ENCODE data around the gene ADARB1.

ADARB1 gene

DNA sequence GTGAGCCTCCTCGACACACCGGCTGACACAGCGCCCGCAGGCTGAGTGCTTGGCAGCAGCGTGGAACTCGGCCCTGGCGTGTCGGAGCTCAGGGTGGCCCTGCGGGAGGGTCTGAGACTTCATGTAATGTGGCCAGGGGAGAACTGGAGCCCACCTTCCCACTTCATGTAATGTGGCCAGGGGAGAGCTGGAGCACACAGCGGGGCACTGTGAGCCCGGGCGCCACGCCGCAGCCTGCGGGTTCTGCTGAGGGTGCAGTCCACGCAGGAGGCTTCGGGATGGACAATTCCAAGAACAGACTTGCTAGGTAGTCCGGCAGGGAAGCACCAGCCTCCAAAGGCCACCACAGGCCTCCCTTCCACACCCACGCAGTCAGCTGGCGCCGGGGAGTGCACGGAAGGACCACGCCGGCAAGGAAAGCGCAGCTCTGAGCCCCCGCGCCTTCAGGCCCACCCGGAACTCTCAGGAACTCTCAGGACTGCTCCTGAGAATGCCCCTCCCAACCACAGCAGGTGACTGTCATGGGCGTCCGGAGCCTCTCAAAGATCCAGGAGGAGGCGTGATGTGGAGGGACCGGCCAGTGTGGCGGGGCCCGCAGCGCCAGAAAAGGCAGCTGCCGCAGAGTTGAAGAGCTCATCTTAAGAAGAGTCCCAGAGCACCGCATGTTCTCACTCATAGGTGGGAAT lies 19.3 kb upstream of the ADARB1 start:
- DNase-seq (ENCODE audit: low spot score) = no peak

DNA sequence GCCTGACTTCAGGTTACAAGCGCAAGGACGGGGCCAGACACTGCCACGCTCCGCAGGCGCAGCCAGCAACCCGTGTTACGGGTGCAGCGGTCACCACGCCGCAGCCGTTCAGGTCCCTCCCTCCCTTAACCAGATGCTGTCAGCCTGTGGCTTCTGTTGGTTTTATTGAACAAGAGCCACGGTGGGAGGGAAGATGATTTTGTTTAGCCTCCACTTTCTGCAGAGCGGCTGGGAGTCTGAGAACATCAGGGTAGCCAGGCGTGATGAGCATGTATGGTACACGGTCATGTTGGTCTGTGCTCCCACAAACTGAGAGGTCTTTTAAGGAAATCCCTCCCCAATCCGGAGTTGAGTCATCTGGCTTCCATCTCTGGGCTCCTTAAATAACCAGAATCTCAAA lies 18.5 kb upstream of the ADARB1 start:
- DNase-seq (ENCODE audit: low spot score) = no peak

- no peak for DNase-seq (ENCODE audit: low spot score)
Measured at GRCh38 chr21:45056296-45056904, 18.0 kb upstream of the ADARB1 start.

DNA sequence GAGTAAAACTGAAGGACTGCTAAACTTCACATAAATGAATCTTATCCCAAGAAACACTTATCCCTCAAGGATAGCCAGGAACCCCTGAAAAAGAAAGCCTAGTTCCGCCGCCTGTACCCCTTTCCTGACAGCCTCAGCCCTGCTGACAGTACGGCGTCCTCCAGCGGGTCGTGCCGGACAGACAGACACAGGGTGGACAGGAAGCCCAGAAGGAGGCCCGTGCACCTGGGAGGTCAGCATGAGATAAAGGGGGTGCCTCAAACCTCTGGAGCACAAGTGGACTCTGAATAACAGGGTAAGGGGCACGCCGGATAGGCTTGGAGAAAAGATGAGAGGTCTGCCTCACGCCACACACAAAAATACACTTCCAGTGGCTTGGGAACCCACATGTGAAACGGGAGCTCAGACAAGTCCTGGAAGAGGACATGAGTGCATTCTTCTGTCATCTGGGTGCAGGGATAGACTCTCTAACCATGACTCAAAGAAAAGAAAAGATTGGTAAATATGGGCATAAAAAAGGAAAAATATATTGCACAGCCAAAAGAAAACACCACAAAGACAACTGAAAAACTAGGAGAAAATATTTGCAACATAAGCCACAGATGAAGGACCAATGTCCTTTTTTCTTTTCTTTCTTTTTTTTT lies 17.3 kb upstream of the ADARB1 start:
- no peak for DNase-seq (ENCODE audit: low spot score)

DNA sequence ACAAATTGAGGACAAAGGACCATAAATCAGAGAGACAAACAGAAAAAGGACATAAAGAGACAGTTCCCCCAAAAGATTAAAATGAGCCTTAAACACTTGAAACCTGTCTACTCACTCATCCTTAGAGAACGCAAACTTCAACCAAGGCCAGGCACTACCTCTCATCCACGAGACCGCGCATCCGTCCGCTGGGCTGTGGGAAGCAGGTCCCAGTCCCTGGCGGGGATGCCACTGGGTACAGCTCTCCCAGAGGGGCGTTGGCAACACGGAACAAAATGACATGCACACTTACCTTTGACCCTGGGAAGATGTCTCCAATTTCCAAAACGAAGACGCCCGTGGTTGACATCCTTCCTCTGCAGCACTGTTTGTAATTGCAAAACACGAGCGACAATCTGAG lies 16.5 kb upstream of the ADARB1 start:
- no peak for DNase-seq (ENCODE audit: low spot score)

- DNase-seq (ENCODE audit: low spot score) = no peak
Measured at GRCh38 chr21:45059121-45059520, 15.3 kb upstream of the ADARB1 start.

DNA sequence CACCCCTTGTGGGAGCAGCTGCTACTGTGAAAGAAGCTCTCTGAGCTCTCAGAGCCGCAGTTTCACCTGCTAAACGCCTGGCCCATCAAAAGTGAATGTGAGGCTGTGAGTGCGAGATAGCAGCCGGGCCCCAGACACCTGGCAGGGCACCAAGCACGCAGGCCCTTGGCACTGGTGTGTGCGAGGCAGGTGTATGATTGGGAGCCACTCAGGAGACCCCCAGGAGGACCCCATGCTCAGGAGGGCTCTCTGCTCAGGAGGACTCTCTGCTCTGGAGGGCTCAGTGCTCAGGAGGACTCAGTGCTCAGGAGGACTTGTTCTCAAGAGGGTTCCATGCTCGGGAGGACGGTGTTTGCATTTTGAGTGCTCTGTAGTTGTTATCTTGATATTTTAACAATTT lies 14.3 kb upstream of the ADARB1 start:
- DNase-seq (ENCODE audit: low spot score) = no peak

DNA sequence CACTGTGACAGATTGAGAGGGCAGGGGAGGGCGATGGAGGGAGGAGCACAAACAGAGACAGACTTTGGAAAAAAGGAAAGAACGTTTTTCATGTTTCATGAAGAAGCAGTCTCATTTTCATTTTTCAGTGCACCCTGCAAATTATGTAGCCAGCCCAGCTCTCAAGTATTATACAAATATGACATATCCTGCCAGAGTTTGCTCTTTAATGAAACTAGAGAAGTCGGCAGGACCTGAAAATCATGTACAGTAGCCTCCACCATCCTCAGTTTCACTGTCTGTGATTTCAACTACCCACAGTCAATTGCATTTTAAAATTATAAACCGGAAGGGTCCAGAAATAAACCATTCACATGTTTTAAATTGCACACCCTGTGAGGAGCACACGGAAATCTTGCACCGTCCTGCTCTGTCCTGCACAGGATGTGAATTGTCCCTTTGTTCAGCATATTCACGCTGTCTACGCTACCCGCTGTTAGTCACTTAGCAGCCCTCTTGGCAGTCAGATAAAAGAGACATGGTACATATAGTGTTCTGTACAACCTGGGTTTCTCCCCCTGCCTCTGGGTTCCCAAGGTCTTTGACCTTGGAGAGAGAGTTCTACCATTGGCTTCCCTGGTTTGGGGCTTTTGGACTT lies 13.6 kb upstream of the ADARB1 start:
- no peak for DNase-seq (ENCODE audit: low spot score)

DNA sequence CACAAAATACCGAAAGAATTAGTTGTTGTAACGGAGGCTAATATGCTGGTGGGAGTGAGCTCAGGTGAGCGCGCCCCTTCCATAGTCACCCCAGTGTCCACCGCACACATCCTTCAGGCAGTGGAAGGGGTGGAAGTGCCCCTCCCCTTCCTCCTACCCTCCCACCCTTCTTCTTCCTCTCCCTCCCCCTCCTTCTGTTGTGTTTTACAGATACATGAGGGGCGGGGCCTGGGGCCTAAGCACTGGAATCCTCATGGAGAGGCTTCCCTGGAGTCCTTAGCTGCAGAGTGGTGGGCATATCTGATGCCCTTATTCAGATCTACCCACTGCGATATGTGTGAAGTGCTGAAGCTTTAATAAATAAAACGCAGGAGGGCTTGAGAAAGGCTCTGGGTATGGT lies 10.3 kb upstream of the ADARB1 start:
- no peak for DNase-seq (ENCODE audit: low spot score)

GRCh38 chr21:45064618-45065399 lies 9.6 kb upstream of the ADARB1 start:
- no peak for DNase-seq (ENCODE audit: low spot score)

- DNase-seq (ENCODE audit: low spot score) = no peak
Measured at GRCh38 chr21:45067462-45068285, 6.7 kb upstream of the ADARB1 start.

DNA sequence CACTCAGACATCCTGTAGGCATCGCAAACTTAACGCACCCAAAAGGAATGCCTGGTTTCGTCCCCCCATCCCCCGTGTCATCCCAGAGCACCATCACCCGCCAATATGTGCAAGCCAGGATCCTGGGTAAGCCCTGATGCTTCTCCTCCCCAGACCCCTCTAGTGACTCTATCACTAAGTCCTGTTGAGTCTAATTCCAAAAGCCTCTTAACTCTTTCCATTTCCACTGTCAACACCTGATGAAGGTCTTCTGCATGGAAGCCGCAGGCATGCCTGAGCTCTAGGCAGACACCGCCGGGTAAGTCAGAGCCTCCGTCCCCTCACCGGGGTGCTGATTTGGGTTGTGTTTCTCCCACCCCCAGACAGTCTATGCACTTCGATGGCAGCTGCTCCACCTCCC lies 5.3 kb upstream of the ADARB1 start:
- no peak for DNase-seq (ENCODE audit: low spot score)

DNA sequence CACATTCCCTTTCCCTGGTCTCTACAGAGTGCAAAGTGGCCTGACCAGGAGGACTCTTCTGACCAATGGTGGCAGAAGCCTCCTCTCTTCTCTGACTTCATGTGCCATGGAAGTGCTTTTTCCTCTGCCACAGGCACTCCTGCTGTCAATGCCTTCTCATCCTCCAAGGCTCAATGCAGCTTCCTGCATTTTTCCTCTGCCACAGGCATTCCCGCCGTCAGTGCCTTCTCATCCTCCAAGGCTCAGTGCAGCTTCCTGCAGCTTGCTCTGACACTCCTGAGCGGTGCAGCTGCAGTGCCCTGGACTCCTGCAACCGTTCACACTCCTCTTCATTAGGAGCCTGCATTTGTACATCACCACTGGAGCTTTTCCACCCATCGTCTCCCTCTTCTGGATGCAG lies 4.7 kb upstream of the ADARB1 start:
- DNase-seq (ENCODE audit: low spot score) = no peak

- no peak for DNase-seq (ENCODE audit: low spot score)
Measured at GRCh38 chr21:45071078-45071873, 3.1 kb upstream of the ADARB1 start.

GRCh38 chr21:45071874-45072737 lies 2.3 kb upstream of the ADARB1 start:
- DNase-seq (ENCODE audit: low spot score) = no peak

DNA sequence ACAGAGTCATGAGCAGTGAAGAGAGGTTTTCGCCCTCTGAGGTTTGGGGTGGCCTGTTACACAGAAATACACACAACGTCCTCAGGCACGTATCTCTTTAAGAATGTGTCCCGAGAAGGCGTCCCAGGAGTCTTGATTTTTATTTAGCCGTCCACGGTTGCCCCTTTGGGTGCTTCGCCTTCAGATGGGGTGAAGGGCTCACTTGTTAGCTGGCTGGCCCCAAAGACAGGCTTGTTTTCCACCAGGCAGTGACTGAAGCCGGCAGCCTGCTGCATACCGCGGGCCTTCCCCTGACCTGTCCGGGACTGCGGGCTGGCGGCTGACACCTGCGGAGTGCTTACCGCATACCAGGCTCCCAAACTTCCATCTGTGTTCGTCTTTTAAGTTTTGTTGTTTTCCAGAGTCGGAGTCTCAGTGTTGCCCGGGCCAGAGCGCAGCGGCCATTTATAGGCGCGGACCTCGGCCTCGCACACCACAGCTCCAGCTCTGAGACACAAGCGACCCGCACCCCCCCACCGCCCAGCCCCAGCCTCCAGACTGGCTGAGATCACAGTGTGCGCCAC lies 1.6 kb upstream of the ADARB1 start:
- DNase-seq (ENCODE audit: low spot score) = no peak

- DNase-seq (ENCODE audit: low spot score) = peak; percentile 76
Measured at GRCh38 chr21:45073301-45074047, 906 bp upstream of the ADARB1 start.

DNA sequence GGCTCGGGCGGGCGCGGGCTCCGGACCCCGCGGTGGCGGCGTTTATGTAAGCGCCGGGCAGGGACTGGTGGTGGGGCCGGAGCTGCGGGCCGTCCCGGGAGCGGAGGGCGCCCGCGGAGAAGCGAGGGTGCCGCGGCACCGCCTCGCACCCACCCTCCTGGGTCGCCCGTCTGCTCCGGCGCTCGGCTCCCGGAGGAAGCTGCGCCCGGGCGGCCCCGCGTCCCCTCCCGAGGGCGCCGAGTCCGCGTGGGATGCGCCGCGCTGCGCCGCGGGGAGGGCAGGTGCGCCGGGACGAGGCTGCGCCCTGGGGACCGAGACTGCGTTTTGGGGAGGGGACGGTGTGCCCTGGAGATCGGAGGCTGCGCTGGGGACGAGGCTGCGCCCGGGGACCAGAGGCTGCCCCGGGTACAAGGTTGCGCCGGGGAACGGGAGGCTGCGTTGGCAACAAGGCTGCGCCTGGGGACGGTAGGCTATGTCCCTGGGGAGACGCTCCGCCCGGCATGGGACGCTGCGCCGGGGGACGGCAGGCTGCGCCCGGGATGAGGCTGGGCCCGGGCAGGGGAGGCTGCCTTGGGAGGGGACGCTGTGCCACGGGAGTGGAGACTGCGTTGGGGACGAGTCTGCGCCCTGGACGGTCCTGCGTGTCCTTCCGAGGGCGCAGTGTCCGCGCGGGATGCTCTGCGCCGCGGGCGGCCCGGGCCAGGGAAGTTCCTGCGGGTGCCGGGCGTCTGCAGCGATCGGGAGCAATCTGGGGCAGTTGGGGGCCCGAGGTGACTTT lies 627 bp downstream of the ADARB1 start:
- DNase-seq (ENCODE audit: low spot score) = peak; percentile 72
